Heart left ventricle (tissue), 16 donors: ENCODE data around the gene CHST6. TPM values are rescaled to one million over a fixed set of nuclear protein-coding genes. Genes with fewer than 3 reads are reported as not detected.
"Not testable (repeated sequence)": the region's sequence is repeated elsewhere in the genome, so short reads cannot be mapped to it uniquely, and the experiment has no call there.

ENCODE experiments used
- ATAC-seq, 4 donors: fragments of 200-7000 bp; cut with Tn5 transposase; one replicate each; pipeline ENCODE4 v1.9.1; 2020 to 2022; ENCODE audit warnings: moderate library complexity in 4 of 4, mild to moderate bottlenecking in 3 of 4, moderate number of reproducible peaks in 1 of 4
- DNase-seq, 5 donors: peaks; one replicate each; pipeline ENCODE4 v3.0.0-alpha.2; 2020
- H3K27ac ChIP-seq, 12 donors: fragments of 200-600 bp; sonication (generic) in 4 of 12; one replicate each; pipeline versions ENCODE4 v1.5.0 to v1.8.0; 2016 to 2022; ENCODE audit warnings: mild to moderate bottlenecking in 2 of 12
- H3K27me3 ChIP-seq, 9 donors: fragments of 200-600 bp; sonication (generic) in 2 of 9; one replicate each; pipeline versions ENCODE4 v1.5.1 to v1.8.0; 2016 to 2022; ENCODE audit warnings: mild to moderate bottlenecking in 3 of 9
- H3K36me3 ChIP-seq, 9 donors: fragments of 200-600 bp; sonication (generic) in 2 of 9; one replicate each; pipeline versions ENCODE4 v1.5.0 to v1.8.0; 2018 to 2022; ENCODE audit warnings: mild to moderate bottlenecking in 2 of 9
- H3K4me1 ChIP-seq, 12 donors: fragments of 200-600 bp; sonication (generic) in 4 of 12; one replicate each; pipeline versions ENCODE4 v1.5.0 to v1.8.0; 2016 to 2022; ENCODE audit warnings: mild to moderate bottlenecking in 3 of 12
- H3K4me3 ChIP-seq, 12 donors: fragments of 200-600 bp; sonication (generic) in 4 of 12; one replicate each; pipeline versions ENCODE4 v1.5.0 to v1.8.0; 2017 to 2022; ENCODE audit warnings: mild to moderate bottlenecking in 9 of 12, moderate library complexity in 4 of 12
- H3K9me3 ChIP-seq, 12 donors: fragments of 200-600 bp; sonication (generic) in 4 of 12; one replicate each; pipeline versions ENCODE4 v1.5.0 to v1.8.0; 2016 to 2022; ENCODE audit warnings: mild to moderate bottlenecking in 1 of 12
- CTCF ChIP-seq, 12 donors: fragments of 200-600 bp; sonication (generic) in 4 of 12; IDR thresholded peaks; one replicate each; pipeline versions ENCODE4 v1.5.0 to v1.8.0; 2018 to 2022; ENCODE audit warnings: antibody characterized with exemption in 12 of 12, mild to moderate bottlenecking in 5 of 12
- POLR2A ChIP-seq, 2 donors: fragments of 450-650 bp; IDR thresholded peaks; one replicate each; pipeline ENCODE4 v1.6.1; 2017; ENCODE audit warnings: antibody characterized with exemption in 2 of 2, mild to moderate bottlenecking in 2 of 2, moderate library complexity in 2 of 2
- WGBS, 4 donors: extraction: QIAGEN DNeasy Blood & Tissue Kit in 2 of 4; methylation state at CpG; one replicate each; pipeline versions ENCODE4 v1.1.5 to v1.1.7; 2013 to 2018; 5-methylcytosine and 5-hydroxymethylcytosine counted together
- intact Hi-C, 10 donors: fragments of 100-400 bp; cut with DNase I; formaldehyde crosslinking; loops; one replicate each; pipeline versions ENCODE4 v1.11.1 to v1.14.2; 2022
- polyA plus RNA-seq, 2 donors: library from polyadenylated mRNA; stranded (reverse); fragments of 200-250 nt; gene quantifications; one replicate each; pipeline ENCODE4 v1.2.3, GENCODE V29; 2013
- total RNA-seq, 9 donors: library from RNA; depleted of rRNA in 2 of 9; stranded (reverse); fragments of >200 nt in 2 of 9; fragmentation: NEBNext Ultra II Directional in 3 of 9; extraction: Animal tissue kit (Norgen Biotek cat#: 25700) in 3 of 9; gene quantifications; one replicate each; pipeline versions ENCODE4 v1.1.0 to v1.2.4, GENCODE V29; 2016 to 2023
- donor health status: ischemic (EF 13 %, LVEDD 7.1; RV severe dilation, severe dysfunction).
- donor health status: healthy with polysubstance abuse.
- donor health status: DM: no; HTN: yes; CAD: no.
- donor health status: DM: no; HTN: no; CAD: no.
- donor health status: ischemic (EF 25% LVEDD 6.9; RV normal size, moderate dysfunction).
- donor health status: ischemic (EF 25% LVEDD 5.7; RV mildly dilated, moderate dysfunction).
- donor health status: healthy.
- donor health status: DM: yes; HTN: yes; CAD: no.
- donor health status: ischemic (EF 35%, LVEDD 5.7; RV mildly dilated, moderate dysfunction).
- donor health status: nonischemic (EF 11% LVEDD 7.7; RV severe dilation, severe dysfunction).
- donor health status: DM: yes; HTN: yes; CAD: no.
- donor health status: PGD.
- donor health status: ischemic (EF 29% LVEDD 5.4; RV normal size, mild dysfunction).
- donor health status: nonischemic (EF 23%, LVEDD 6.1; RV moderate dilation, normal function).

CHST6 gene
- total and polyA plus RNA-seq, 11 donors: 0.32 to 1.8 (median 0.88) TPM

GRCh38 chr16:75506574-75506973 is 11.3 kb upstream of the CHST6 start:
- peak in 2 of 5 donors; percentile 58 to 66 for DNase-seq
- no peak overlapping the region for H3K4me3 ChIP-seq
- no peaks in the 10 kb centered on the region for H3K9me3 ChIP-seq
- no peak for TF ChIP-seq CTCF (IDR thresholded peaks at IDR 0.05)
- no peak for TF ChIP-seq POLR2A (IDR thresholded peaks at IDR 0.05)
- H3K27ac ChIP-seq: peak overlapping the region in 6 of 12 donors; percentile 14 to 67 (median 25)
- intact Hi-C loops: loop anchor here in 1 of 10 donors (5.0 kb wide), 1 partner anchor 36 kb away; no protein-coding TSS in a partner anchor
- ATAC-seq: peak; percentile 36 to 83 (median 75)
- WGBS, 4 donors: 28 to 53% (median 34%) methylated on average over 7 of the region's 7 CpGs
- no peaks in the 10 kb centered on the region for H3K36me3 ChIP-seq
- H3K4me1 ChIP-seq: peaks cover 0 to 12% (median under 1%) of the 10 kb centered on the region in 12 donors
- H3K27me3 ChIP-seq: no peaks in the 10 kb centered on the region

GRCh38 chr16:75506107-75506506 is 10.9 kb upstream of the CHST6 start:
- no peak overlapping the region for H3K4me3 ChIP-seq
- no peaks in the 10 kb centered on the region for H3K36me3 ChIP-seq
- ATAC-seq (no peak), DNase-seq (no peak)
- no peak for TF ChIP-seq CTCF (IDR thresholded peaks at IDR 0.05)
- no peak for TF ChIP-seq POLR2A (IDR thresholded peaks at IDR 0.05)
- intact Hi-C loops: loop anchor here in 1 of 10 donors (5.0 kb wide), 1 partner anchor 36 kb away; no protein-coding TSS in a partner anchor
- H3K9me3 ChIP-seq: no peaks in the 10 kb centered on the region
- peak overlapping the region in 6 of 12 donors; percentile 14 to 67 (median 25) for H3K27ac ChIP-seq
- no peaks in the 10 kb centered on the region for H3K27me3 ChIP-seq
- peaks cover 0 to 13% (median 2%) of the 10 kb centered on the region in 12 donors for H3K4me1 ChIP-seq
- WGBS, 4 donors: 81 to 89% (median 87%) methylated on average over 3 of the region's 3 CpGs

GRCh38 chr16:75503801-75504200 is 8.6 kb upstream of the CHST6 start:
- intact Hi-C loops: no loop called here
- Histone ChIP-seq H3K36me3 (no peaks in the 10 kb centered on the region), H3K9me3 (no peaks in the 10 kb centered on the region), H3K27me3 (no peaks in the 10 kb centered on the region), H3K4me1 (peaks cover 0 to 21% (median 6%) of the 10 kb centered on the region in 12 donors), H3K4me3 (no peak overlapping the region), H3K27ac (no peak overlapping the region)
- ATAC-seq: no peak
- no peak for DNase-seq
- WGBS, 4 donors: 72 to 90% (median 85%) methylated on average over 1 of the region's 1 CpG
- no peak for TF ChIP-seq POLR2A (IDR thresholded peaks at IDR 0.05)
- TF ChIP-seq CTCF (IDR thresholded peaks at IDR 0.05): no peak

- ATAC-seq: no peak
- intact Hi-C loops: no loop called here
- TF ChIP-seq CTCF (IDR thresholded peaks at IDR 0.05): no peak
- no peak for TF ChIP-seq POLR2A (IDR thresholded peaks at IDR 0.05)
Measured at GRCh38 chr16:75502916-75503605, 7.8 kb upstream of the CHST6 start.

GRCh38 chr16:75501820-75502219 is 6.6 kb upstream of the CHST6 start:
- 42 to 48% (median 45%) methylated on average over 6 of the region's 6 CpGs for WGBS, 4 donors
- H3K9me3 ChIP-seq, H3K27me3 ChIP-seq, H3K4me3 ChIP-seq, intact Hi-C loops, H3K36me3 ChIP-seq: not testable (repeated sequence)
- ATAC-seq: peak; percentile 79 to 81 (median 80)
- peak in 3 of 5 donors; percentile 49 to 83 (median 81) for DNase-seq
- peaks cover 0 to 21% (median 8%) of the 10 kb centered on the region in 12 donors for H3K4me1 ChIP-seq
- H3K27ac ChIP-seq: peak overlapping the region in 7 of 12 donors; percentile 7 to 54 (median 38)

More at GRCh38 chr16:75502916-75503605, 7.8 kb upstream of the CHST6 start:
- Histone ChIP-seq H3K36me3 (no peaks in the 10 kb centered on the region), H3K9me3 (no peaks in the 10 kb centered on the region), H3K27me3 (no peaks in the 10 kb centered on the region), H3K27ac (no peak overlapping the region), H3K4me3 (no peak overlapping the region), H3K4me1 (peaks cover 0 to 21% (median 8%) of the 10 kb centered on the region in 12 donors)
- DNase-seq: no peak
- 86 to 97% (median 94%) methylated on average over 4 of the region's 4 CpGs for WGBS, 4 donors
